ENCODE measurements around the gene ZNF652. TPM values are rescaled to one million over a fixed set of nuclear protein-coding genes. Genes with fewer than 3 reads are reported as not detected.

ZNF652 gene
- total RNA-seq, 2 donors from 2014 or later: 42.6 to 60.0 TPM

DNA sequence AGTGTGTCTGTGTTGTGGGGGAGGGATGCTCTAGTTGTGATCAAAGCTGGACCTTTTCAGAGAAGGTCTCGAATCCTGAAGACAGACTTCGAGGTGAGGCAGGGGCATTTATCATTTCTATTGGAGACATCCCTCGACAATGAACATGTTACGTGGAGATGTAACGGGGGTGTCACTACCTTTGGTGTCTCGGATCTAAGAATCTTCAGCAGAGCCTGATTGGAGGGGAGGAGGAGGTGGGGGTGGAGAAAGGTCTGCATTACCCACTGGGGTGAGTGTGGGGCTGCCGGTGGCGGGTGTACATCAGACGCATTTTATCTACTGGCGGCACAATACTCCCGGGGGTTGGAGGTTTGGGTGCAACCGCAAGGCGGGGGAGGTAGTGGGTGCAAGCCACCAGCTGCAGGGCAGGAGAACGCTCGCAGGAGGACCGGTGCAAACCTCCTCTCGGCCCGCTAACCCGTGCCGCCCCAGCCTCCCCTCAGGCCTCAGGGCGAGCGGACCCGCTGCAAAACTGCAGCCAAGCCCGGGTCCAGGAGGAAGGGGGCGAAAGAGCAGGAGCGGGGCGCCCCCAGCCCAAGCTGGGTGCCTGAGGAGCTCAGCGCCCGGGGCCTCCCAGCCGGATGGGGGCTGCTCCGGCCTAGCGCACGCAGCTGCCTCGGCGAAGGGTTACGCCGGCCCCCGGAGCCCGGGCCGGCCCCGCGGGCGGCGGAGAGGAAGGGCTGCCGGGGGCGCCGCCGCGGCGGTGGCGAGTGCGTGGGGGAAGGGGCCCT, 735 bp downstream of the ZNF652 start:
- peak overlapping the region; percentile 82 for H3K9ac ChIP-seq (ENCODE audit: extremely low read depth, low read length, poor library complexity, severe bottlenecking)
- Mint-ChIP-seq H3K4me3 (peak overlapping the region; percentile 83), H3K36me3 (ENCODE audit: low read depth) (no peaks in the 10 kb centered on the region), H3K4me1 (peaks cover 47% of the 10 kb centered on the region), H3K27me3 (ENCODE audit: insufficient read depth) (peaks cover 2% of the 10 kb centered on the region), H3K27ac (peak overlapping the region; percentile 92), H3K9me3 (no peaks in the 10 kb centered on the region)
- no peaks in the 10 kb centered on the region for H3K9me3 ChIP-seq (ENCODE audit: control insufficient read depth, low read length)
- H3K27me3 ChIP-seq (ENCODE audit: control insufficient read depth, insufficient read depth, low read length, poor library complexity, severe bottlenecking): no peaks in the 10 kb centered on the region
- DNase-seq: peak; percentile 81
- 0 to 1% methylated on average over 9 to 52 of the region's 52 CpGs for WGBS, 2 experiments (ENCODE audit: insufficient coverage in 1 of 2, insufficient read length in 1 of 2)
- H3K36me3 ChIP-seq (ENCODE audit: control insufficient read depth, insufficient read depth, low read length): no peaks in the 10 kb centered on the region
- peak overlapping the region; percentile 92 for H3K4me3 ChIP-seq (ENCODE audit: low read length)
- H3K27ac ChIP-seq (ENCODE audit: low read depth, low read length): peak overlapping the region; percentile 75
- TF ChIP-seq CTCF (conservative IDR thresholded peaks at IDR 0.05): no peak
- no peaks in the 10 kb centered on the region for H3K4me1 ChIP-seq (ENCODE audit: control insufficient read depth, insufficient read depth, low read length)

GRCh38 chr17:49360796-49361128, 1.3 kb downstream of the ZNF652 start:
- peak overlapping the region; percentile 82 for H3K9ac ChIP-seq (ENCODE audit: extremely low read depth, low read length, poor library complexity, severe bottlenecking)
- H3K36me3 ChIP-seq (ENCODE audit: control insufficient read depth, insufficient read depth, low read length): no peaks in the 10 kb centered on the region
- no peak overlapping the region for H3K27ac ChIP-seq (ENCODE audit: low read depth, low read length)
- Mint-ChIP-seq H3K36me3 (ENCODE audit: low read depth) (no peaks in the 10 kb centered on the region), H3K9me3 (no peaks in the 10 kb centered on the region), H3K4me1 (peaks cover 46% of the 10 kb centered on the region), H3K4me3 (peak overlapping the region; percentile 83), H3K27ac (peak overlapping the region; percentile 92), H3K27me3 (ENCODE audit: insufficient read depth) (peaks cover 2% of the 10 kb centered on the region)
- no peaks in the 10 kb centered on the region for H3K27me3 ChIP-seq (ENCODE audit: control insufficient read depth, insufficient read depth, low read length, poor library complexity, severe bottlenecking)
- peak overlapping the region; percentile 92 for H3K4me3 ChIP-seq (ENCODE audit: low read length)
- TF ChIP-seq CTCF (conservative IDR thresholded peaks at IDR 0.05): no peak
- peak; percentile 75 for DNase-seq
- no peaks in the 10 kb centered on the region for H3K9me3 ChIP-seq (ENCODE audit: control insufficient read depth, low read length)
- 10% methylated on average over 4 to 8 of the region's 8 CpGs for WGBS, 2 experiments (ENCODE audit: insufficient coverage in 1 of 2, insufficient read length in 1 of 2)
- no peaks in the 10 kb centered on the region for H3K4me1 ChIP-seq (ENCODE audit: control insufficient read depth, insufficient read depth, low read length)

GRCh38 chr17:49359990-49360795, 1.9 kb downstream of the ZNF652 start:
- Mint-ChIP-seq H3K9me3 (no peaks in the 10 kb centered on the region), H3K27me3 (ENCODE audit: insufficient read depth) (peaks cover 2% of the 10 kb centered on the region), H3K27ac (peak overlapping the region; percentile 92), H3K4me3 (peak overlapping the region; percentile 83), H3K36me3 (ENCODE audit: low read depth) (no peaks in the 10 kb centered on the region), H3K4me1 (peaks cover 44% of the 10 kb centered on the region)
- no peaks in the 10 kb centered on the region for H3K9me3 ChIP-seq (ENCODE audit: control insufficient read depth, low read length)
- 53 to 58% methylated on average over 4 to 8 of the region's 8 CpGs for WGBS, 2 experiments (ENCODE audit: insufficient coverage in 1 of 2, insufficient read length in 1 of 2)
- peak overlapping the region; percentile 92 for H3K4me3 ChIP-seq (ENCODE audit: low read length)
- H3K36me3 ChIP-seq (ENCODE audit: control insufficient read depth, insufficient read depth, low read length): no peaks in the 10 kb centered on the region
- H3K27me3 ChIP-seq (ENCODE audit: control insufficient read depth, insufficient read depth, low read length, poor library complexity, severe bottlenecking): no peaks in the 10 kb centered on the region
- H3K4me1 ChIP-seq (ENCODE audit: control insufficient read depth, insufficient read depth, low read length): no peaks in the 10 kb centered on the region
- DNase-seq: no peak
- no peak overlapping the region for H3K27ac ChIP-seq (ENCODE audit: low read depth, low read length)
- peak overlapping the region; percentile 82 for H3K9ac ChIP-seq (ENCODE audit: extremely low read depth, low read length, poor library complexity, severe bottlenecking)
- no peak for TF ChIP-seq CTCF (conservative IDR thresholded peaks at IDR 0.05)
